DND-41 (cell line): ENCODE results near the gene PLXNB3.

Source experiments
- CTCF ChIP-seq: IDR thresholded peaks from 2 replicates; pipeline ENCODE4 v1.5.1; 2012; ENCODE audit warnings: borderline replicate concordance, low read length, moderate library complexity, mild to moderate bottlenecking; ENCODE audit not compliant: poor library complexity, severe bottlenecking; ENCODE audit errors: extremely low read depth
- EZH2 ChIP-seq: IDR thresholded peaks from 3 replicates; pipeline ENCODE4 v1.6.1; 2012; ENCODE audit warnings: borderline replicate concordance, low read depth, mild to moderate bottlenecking, moderate library complexity, low read length, inconsistent platforms; ENCODE audit not compliant: severe bottlenecking

- TF ChIP-seq CTCF = no peak
- TF ChIP-seq EZH2 = no peak
These were observed 17.5 kb downstream of the PLXNB3 start for GRCh38 chrX:153781428-153782047.
